GM21576 (cell line): Measurements from ENCODE around the gene MFNG.
A peak's percentile ranks its signal among the peaks of the same experiment; 100 is the strongest.

ENCODE experiments used
- ATAC-seq: cut with Tn5 transposase; IDR thresholded peaks from one replicate; pipeline ENCODE4 v1.9.1; 2021; ENCODE audit warnings: mild to moderate bottlenecking, moderate library complexity; ENCODE audit not compliant: unreplicated experiment

MFNG gene

GRCh38 chr22:37497062-37497599, 10.9 kb upstream of the MFNG start:
- no peak for ATAC-seq

- ATAC-seq: no peak
Observed at GRCh38 chr22:37496651-37497050, 10.5 kb upstream of the MFNG start.

- ATAC-seq: no peak
Observed at GRCh38 chr22:37493979-37494378, 7.8 kb upstream of the MFNG start.

DNA sequence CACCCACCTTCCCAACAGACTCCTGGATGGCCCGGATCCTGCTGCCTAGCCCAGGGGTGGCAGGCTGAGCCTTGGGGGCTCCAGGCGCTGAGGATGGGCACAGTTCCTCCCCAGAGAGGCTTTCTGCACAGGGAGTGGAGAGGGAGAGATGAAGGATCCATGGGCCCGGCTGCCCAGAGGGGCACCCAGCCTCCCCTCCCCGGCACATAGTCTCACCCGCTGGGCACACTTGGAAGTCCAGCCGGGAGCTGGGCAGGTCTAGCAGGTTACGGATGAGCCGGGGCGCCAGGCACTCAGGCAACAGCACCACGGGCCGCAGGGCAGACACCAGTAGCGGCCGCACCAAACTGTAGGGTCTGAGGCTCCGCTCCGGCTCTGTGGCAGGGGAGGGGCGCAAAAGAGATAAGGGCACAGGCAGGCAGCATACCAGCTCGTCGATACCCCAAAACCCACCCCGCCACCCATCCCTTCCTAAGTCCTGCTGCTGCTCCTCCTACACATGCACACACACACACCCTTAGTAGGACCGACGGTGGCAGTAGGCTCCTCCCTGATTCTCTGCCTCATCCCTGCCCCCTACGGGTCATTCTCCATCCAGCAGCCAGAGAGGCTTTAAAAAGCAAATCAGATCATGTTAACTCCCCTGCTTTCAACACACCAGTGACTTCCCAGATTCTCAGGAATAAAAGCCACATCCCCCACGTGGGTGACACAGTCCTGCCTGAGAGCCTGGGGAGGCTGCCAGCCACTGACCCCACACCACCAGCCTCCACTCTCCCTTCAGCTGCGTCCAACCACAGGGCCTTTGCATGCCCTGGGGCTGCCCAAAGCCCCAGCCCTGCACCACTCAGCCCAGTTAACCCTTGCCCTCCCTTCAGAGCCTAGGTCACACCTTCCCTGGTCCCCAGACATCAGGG, 6.5 kb upstream of the MFNG start:
- ATAC-seq: no peak

DNA sequence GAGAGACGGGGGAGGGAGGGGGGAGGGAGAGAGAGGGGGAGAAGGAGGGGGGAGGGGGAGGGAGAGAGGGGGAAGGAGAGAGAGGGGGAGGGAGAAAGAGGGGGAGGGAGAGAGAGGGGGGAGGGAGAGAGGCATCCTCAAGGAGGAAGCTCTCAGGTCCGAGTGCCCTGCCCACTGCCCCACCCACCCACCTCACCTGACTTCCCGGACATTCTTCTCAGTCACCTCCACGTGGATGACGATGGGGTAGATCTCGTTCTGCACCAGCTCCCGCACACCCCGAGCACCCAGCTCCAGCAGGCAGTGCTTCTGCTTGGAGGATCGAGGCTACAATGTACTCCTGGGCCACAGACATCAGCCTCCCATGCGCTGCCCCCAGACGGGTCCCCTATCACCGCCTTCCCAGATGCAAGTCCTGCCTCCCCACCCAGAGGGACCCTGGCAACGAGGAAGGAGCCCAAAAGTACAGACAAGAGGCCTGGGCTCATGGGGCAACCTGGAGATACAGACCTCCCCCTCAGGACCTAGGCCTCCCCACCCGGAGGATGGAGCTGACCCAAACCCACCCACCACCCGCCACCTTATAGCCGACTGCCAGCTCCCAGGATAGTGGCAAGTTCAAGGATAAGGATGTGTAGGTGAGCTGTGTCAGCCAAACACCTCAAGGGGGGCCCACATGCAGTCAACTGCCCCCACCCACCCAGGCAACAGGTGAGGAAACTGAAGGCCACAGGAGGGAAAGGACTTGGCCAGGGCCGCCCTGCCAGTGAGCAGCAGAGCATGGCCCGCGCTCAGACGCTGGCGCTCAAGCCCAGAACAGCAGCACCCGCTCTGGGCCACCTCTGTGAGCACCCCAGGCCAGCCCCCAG, 5.6 kb upstream of the MFNG start:
- no peak for ATAC-seq

DNA sequence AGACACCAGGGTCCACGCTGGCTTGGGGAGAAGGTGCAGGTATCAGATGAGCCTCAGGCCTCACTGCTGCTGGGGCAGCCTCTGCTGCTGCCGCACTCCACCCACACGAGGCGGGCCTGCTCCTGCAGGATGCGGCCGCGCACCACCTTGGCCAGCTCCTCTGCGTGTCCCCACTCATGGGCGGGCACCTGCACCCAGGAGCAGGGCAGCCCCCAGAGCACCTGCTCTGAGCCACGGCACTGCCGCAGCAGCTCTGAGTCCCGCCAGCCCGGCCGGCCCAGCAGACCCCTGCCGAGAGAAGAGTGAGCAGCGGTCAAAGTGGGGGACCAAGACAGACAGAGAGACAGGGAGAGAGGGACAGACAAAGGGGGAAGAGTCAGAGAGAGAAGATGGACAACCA, 4.9 kb upstream of the MFNG start:
- no peak for ATAC-seq

- no peak for ATAC-seq
Observed at GRCh38 chr22:37489983-37490382, 3.8 kb upstream of the MFNG start.

- ATAC-seq: no peak
Observed at GRCh38 chr22:37488337-37489135, 2.4 kb upstream of the MFNG start.

DNA sequence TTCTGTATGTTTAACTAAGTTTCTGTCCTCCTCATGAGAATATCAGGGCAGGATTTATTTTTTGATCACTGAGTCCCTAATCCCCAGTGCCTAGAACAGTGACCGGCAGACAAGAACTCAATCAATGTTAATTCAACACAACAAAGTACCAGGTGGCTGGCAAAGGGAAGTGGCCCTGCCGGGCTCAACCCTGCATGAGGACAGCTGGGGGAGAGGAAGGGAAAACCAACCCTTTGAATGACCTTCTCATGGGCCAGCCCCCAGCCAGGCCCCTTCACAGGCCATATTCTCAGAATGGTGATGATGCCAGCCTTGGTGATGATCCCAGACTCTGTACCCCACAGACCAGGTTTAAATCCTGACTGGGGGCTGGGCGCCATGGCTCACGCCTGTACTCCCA, 1.4 kb upstream of the MFNG start:
- ATAC-seq: no peak

DNA sequence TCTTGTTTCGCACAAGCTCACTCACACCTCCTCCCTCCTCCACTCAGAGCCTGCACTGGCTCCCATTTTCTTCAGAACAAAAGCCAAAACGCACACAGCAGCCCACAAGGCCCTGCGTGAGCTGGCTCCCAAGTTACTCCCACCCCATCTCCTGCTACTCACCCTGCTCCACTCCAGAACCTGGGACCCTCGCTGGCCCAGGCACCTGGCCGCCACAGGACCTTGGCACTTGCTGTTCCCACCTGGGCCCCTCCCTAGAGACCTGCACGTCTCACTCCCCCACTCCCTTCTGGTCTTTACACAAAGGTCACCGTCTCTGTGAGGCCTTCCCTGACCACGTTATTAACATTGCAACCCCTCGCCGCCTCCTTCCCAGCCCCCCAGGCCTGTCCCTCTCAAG, 945 bp upstream of the MFNG start:
- no peak for ATAC-seq

DNA sequence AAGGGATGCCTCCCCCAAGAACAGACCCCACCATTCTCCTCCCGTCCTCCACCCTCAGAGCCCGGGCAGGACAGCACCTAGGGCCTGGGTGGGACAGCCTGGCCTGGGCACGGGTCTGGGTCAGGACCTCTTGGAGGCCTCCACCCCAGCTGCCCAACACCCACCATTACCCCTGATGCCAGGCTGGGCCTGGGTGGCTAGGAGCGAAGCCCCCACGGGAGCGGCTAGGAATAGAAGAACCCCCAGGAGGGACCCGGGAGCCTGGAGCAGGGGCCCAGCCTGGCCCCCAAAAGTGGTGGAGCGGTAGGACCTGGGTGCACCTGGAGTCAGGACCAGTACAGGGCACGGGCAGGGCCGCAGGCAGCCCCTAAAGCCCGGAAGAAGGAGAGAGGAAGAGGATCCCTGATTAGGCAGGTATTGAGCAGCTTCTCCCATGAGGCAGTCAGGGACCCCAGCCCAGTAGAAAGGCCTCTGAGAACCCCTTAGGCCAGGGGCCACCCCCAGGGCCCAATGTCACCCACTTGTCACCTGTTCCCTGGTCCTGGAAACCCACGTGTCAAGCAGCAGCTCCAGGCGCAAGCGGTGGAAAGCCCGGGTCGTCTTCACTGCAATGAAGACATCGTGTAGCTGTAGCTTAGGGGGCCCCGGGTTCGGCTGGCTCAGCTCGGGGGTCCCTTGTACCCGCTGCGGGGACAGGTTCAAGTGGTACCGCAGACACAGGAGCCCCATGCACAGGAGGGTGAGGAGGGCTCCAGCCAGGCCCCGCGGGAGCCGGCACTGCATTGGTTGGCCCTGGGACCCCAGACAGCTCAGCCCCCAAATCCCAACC, 575 bp downstream of the MFNG start:
- no peak for ATAC-seq

- peak; percentile 41 for ATAC-seq
Observed at GRCh38 chr22:37484480-37485394, 1.4 kb downstream of the MFNG start.

- ATAC-seq: no peak
Observed at GRCh38 chr22:37483050-37483449, 3.1 kb downstream of the MFNG start.

DNA sequence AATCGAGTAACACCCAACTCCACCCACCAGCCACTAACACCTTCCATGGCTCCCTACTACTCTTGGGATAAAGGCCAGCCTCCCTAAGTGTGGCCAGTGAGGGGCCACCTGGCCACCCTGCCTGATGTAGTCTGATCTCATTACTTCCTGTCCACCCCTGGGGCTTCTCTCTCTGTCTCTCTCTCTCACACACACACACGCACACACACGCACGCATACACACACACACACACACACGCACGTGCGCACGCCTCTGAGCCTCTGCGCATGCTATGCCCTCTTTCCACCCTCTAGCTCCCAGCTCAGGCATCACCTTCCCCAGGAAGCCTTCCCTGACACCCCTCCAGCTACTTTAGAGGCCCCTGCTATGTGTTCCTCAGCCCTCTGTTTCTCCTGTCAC, 3.9 kb downstream of the MFNG start:
- no peak for ATAC-seq

DNA sequence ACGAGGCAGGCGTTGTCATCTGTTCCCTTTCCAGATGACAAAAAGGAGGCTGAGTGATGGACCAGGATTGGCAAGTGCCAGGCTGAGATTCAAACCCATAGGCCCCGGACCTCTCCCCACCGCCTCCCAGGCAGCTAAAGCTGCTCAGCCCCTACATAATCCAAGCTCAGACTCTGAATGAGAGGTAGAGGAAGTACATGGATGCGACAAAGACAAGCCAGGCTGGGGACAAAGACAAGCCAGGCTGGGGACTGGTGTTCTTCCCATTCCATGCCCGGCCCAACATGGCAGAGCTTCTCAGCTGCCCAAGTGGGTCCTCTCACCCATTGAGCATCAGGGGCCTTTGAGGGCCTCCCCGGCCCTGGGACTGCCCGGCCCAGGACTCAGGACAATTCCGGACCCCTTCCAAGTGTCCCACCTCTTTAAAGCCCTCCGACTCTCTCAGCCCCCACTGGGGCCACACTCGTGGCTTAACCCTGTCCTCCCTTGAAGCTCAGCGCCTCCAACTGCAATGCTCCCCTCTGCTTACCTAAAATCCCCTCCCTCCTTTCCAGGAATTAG, 4.8 kb downstream of the MFNG start:
- no peak for ATAC-seq

DNA sequence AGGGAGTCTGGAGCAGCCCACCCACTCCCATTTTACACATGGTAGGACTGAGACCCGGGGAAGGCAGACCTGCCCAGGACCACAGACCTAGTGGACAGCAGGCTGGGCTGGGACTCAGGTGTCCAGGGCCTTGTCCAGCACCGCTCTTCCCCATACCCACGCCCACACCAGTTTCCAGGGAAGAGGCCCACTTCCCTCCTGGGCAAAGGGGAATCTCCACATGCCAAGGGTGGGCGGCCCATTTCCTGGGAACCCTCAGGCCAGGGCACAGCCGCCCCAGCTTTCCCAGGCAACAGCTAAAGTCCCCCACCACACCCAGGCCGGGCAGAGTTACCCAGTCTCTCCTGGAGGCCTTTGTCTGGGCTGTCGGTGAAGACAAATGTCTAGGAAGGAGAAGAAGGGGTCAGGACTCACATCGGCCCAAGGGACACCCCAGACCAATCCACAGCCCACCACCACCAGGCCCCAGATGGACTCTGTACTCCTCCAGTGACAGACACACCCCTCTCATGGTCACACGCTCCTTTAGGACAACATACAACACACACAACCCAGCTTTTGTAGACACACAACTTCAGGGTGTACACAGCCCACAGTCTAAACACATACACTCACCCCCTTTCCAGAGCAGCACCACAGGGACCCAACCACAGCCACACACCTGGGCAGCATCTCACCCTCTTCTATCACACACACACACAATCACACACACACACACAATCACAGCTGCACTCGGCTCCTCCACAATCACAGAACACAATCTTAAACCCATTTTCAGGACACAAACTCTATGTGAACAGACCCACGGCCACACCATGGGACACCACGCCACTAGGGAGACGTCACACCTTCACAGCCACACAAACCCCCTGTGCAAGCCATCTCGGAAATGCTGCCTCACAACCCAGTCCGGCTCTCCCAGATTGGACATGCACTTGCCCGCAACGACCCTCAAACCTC, 5.5 kb downstream of the MFNG start:
- ATAC-seq: no peak

DNA sequence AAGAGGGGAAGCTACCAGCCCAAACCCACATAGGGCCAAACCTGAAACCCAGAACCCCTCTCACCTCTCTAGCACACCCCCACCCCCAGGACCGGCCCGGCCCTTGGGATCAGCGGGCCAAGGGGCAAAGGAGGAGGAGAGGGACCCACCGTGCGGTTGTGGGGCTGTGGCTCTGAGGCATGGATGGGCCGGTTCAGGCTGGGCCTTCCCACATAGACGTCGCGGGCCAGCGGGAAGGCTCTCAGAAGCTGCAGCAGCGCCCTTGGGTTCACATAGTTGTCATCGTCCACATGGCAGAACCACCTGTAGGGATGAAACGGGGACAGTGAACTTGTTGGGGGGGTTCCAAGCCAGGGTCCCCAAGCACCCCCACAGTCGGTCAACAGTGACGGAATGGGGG, 7.0 kb downstream of the MFNG start:
- no peak for ATAC-seq
